GM21526 (cell line): Measurements from ENCODE around the gene LDOC1.
"Not testable (repeated sequence)": the region's sequence is repeated elsewhere in the genome, so short reads cannot be mapped to it uniquely, and the experiment has no call there.

Experiments used
- ATAC-seq: cut with Tn5 transposase; IDR thresholded peaks from one replicate; pipeline ENCODE4 v1.9.1; 2021; ENCODE audit warnings: moderate library complexity; ENCODE audit not compliant: unreplicated experiment, low FRiP score

LDOC1 gene

DNA sequence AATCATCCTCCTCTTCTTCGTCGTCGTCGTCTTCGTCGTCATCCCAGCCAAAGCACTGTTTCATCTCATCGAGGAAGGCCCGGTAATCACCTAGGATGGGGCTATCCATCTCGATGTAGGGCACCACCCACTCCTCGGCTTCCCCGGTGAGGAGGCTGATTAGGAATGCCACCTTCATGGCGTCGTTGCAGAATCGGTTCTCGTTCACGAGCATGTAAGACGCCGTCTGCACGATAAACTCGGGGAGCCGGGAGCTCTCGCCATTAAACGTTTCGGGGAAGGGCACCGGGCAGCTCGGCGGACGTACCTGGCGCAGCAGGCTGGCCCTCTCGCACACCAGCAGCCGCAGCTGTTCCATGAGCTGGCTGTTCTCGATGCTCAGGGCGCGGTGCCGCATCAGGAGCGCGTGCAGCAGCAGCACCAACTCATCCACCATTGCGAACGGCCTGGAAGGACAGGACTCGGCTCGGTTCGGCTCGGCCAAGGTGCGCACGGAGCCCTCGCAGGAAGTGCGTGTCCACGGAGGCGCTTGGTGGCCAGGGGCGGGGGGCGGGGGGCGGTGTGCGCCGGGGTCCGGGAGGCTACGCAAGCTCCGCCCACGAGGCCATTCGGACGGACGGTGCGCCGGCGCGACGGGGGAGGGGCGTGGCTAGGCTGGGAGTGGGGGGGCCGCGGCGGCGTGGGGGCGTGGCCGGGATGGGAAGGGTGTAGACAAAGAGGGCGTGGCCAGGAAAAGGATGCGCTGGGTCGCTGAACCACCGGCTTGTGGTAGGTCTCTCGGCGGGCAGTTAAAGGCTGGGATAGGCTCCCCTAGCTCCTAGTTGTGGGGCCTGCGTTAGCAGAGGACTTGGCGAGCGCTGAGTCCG lies at the start of gene LDOC1:
LDOC1 (minus strand) TSS at position 544 of the 866 bp plus-strand sequence; CDS start at position 436, 108 bp downstream.
- ATAC-seq, result peak; percentile 72

DNA sequence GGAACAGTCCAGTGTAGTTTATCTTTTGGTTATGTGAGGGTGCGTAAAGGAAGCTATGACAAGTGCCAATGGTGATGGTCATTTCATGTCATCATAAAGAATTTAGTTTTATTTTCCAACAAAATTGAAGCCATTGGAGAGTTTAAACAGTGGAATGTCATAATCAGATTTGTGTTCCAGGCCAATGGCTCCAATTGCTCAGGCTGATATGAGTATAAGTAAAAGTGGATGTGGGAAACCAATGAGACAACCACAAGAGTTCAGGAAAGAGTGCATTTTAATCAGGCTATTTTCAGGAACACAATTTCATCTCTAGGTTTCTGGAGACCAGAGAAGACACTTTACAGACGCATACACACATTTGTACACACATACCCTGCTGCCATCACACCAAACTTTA lies 44.7 kb upstream of the LDOC1 start:
- ATAC-seq, result no peak

DNA sequence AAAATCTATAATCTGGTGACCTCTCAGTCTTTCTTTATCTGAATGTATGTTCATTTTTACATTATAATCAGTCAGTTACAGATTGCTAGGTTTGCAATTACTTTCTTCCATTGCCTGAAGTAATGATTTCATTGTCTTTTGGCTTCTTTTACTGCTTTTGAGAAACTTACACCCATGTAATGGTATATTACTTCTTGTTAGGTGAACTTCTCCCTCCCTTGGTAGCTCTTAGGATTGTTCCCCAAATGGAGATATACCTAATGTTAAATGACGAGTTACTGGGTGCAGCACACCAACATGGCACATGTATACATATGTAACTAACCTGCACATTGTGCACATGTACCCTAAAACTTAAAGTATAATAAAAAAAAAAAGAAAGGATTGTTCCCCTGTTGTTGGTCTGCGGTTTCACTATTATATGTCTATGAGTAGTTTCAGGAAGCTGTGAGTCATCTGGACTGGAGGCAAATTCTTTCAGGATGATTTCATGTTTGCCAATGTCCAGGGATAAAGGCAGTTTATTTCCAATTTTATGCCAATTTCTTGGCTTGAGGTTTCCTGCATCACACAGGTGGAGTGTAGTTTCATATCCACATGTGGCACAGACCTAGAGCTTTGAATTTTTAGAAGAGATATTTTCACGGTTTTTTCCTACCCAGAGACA lies 43.5 kb upstream of the LDOC1 start:
- no peak for ATAC-seq

DNA sequence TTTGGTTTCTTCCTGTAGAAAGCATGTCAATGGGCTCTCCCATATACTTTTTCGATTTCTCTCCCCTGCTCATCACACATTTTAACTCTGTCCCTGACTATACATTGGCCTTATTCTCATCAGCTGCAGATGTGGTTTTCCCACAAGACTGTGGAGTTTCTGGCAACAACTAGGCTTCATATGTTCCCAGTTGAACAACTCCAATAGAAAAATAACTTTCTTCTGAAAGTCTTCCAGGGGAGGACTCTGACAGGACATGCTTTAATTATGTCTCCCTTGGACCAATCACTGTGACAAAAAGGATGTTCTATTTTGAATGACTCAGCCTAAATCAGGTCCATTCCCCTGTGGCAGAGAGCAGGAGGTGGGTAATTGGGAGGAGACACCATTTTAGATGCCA lies 37.3 kb upstream of the LDOC1 start:
- ATAC-seq, result no peak

GRCh38 chrX:141201962-141202361 lies 25.0 kb upstream of the LDOC1 start:
- no peak for ATAC-seq

DNA sequence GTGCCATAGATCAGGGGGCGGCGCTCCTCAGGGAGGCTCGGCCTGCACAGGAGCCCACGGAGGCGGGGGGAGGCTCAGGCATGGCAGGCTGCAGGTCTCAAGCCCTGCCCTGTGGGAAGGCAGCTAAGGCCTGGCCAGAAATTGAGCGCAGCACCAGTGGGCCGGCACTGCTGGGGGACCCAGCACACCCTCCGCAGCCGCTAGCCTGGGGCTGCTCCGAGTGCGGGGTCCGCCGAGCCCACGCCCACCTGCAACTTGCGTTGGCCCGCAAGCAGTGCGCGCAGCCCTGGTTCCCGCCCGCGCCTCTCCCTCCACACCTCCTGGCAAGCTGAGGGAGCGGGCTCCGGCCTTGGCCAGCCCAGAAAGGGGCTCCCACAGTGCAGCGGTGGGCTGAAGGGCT lies 11.6 kb upstream of the LDOC1 start:
- ATAC-seq, result not testable (repeated sequence)

GRCh38 chrX:141185366-141185765 lies 8.4 kb upstream of the LDOC1 start:
- no peak for ATAC-seq

- no peak for ATAC-seq
These were observed 6.1 kb upstream of the LDOC1 start for GRCh38 chrX:141183000-141183399.

DNA sequence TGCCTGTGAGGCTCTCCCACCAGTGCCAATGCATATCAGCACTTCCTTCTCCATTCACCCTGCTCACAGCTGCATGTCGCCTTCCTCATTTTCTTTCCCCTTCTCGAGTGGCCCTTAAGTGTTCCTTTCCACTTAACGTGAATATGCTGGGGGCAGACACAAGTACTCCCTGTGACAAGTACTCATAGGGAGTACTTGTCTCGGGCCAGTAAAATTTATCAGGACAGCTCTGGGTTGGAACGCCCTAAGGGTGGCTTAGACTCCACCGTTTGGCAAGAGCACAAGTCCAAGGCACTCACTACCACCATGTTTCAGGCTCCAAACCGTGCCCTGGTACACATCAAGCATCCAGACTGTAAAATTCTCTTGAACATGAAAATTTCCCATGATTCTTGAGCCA lies 3.9 kb upstream of the LDOC1 start:
- no peak for ATAC-seq

- no peak for ATAC-seq
These were observed 1.1 kb downstream of the LDOC1 start for GRCh38 chrX:141175786-141176185.

DNA sequence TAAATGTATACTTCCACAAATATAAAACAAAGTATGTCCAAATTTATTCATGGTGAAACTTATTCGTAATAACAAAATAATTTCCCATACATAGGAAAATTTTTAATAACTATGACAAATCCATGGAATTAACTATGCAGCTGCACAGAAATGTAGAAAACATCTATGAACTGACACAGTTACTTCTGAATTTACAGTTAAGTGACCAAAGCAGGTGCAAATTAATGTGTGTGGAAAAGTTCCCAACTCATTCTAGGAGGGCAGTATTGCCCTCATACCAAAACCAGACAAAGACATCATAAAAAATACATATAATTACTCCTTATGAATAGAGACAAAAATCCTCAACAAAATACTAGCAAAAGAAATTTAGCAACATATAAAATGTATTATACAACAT lies 12.5 kb downstream of the LDOC1 start:
- no peak for ATAC-seq

DNA sequence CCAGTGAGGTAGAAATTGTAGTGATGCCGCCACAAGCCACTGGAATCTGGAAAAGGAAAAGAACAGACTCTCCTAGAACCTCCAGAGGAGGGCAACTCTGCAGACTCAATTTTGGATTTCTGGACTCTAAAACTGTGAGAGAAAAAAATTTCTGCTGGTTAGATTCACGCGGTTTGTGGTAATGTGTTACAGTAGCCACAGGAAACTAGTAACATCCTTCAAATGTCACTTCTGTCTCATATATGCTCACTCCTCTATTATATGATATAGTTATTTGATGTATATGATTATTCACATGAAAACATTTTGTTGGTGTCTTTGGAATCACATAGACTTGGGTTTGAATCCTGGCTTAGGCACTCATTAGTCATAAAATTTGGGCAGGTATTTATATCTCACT lies 18.8 kb downstream of the LDOC1 start:
- ATAC-seq, result no peak

DNA sequence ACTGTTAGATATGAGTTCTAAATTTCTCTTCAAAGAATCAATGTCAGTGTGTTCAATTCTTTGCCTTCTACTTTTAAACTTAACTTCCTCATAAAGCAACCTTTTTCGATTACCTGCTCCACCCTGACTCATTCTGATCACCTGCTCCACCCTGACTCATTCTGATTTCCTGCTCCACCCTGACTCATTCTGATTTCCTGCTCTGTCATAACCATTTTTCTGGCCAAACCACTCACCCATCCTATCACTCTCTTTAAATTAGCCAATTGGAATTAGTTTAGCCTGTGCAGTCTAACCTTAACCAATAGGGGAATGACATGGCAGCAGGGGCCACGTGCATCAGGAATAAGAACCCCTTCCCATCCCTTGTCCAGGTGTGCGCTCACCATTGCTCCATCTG lies 21.7 kb downstream of the LDOC1 start:
- not testable (repeated sequence) for ATAC-seq

- no peak for ATAC-seq
These were observed 34.0 kb downstream of the LDOC1 start for GRCh38 chrX:141142946-141143345.

GRCh38 chrX:141133272-141133671 lies 43.7 kb downstream of the LDOC1 start:
- ATAC-seq, result no peak

DNA sequence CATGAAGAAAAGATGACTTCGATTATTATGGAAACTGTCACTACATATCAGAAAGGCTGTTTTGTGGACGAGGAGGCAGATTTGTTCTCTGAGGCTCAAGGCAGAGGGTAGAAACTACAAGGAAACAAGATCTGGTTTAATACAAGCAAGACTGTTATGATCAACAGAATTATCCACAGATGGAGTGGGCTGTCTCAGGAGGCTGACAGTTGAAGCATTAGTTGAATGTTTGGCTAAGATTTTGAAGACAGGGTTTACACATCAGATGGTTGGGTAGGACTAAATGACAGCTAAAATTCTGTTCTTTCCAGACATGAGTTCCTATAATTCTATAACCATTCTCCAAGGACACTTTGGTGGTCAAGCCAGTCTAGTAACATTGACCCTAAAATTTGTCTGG lies 49.8 kb downstream of the LDOC1 start:
- ATAC-seq, result no peak
